ENCODE results near the gene CMTR1.

DNA sequence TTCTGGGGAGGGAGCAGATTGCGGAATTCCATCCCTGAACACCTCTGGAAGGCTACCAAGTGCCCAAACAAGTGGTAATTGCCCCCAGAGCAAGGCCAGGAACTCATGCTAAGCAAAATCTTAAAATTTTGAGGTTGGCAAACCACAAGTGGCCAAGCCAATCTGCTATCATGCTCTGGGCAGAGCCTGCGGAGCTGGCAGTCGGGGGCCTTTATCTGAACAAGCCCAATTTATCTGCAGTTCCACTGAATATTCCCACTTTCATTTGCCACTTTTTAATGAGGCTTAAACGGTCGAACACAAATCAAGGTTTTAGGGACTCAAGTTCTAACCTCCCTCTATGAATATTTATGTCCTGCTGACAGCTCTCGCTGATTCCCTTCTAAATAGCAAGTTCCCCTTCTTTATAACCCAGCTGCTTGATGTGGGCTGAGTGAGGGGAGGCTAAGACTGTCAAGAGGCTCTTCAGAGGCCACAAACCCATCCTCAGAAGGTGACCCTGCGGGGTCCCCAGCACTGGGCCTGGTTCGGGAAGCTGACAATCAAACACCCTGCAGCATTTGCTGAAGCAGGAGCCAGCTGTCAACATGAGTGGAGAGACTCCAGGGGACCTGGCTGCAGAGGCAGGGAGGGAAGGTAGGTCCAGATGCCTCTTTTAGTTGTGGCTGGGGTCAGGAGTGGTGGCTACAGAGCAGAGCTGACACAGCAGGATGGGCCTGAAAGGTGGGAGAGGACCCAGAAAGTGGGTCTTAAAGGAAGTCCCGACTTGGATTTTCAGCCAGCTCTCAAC, 54.8 kb downstream of the CMTR1 start:
- no peak for TF ChIP-seq GATA3 (IDR thresholded peaks at IDR 0.05; ENCODE audit: low read depth, low read length)
- TF ChIP-seq GATA2 (IDR thresholded peaks at IDR 0.05; ENCODE audit: low read depth, low read length) = no peak

Data from SH-SY5Y (cell line).